Umbilical cord (tissue), 1 donor: ENCODE measurements around the gene GRID1. TPM values are rescaled to one million over a fixed set of nuclear protein-coding genes. Genes with fewer than 3 reads are reported as not detected.

ENCODE experiments used
- total RNA-seq: library from RNA; depleted of rRNA; stranded (reverse); fragments of >200 nt; gene quantifications from one replicate; pipeline ENCODE4 v1.2.3, GENCODE V29; 2014; ENCODE audit warnings: low replicate concordance; ENCODE audit not compliant: insufficient read depth

Gene GRID1
- total RNA-seq, 1 donor from 2014 or later = 7.2 TPM

Other genes with a start within 250 kb of the GRID1 start
- 36.4 TPM for gene WAPL, start 155.0 kb upstream of the GRID1 start, total RNA-seq